Smooth muscle cell of the brain vasculature (primary cell): ENCODE data around the gene CDH13.

Source experiments
- DNase-seq: peaks from one replicate; pipeline ENCODE4 v3.0.0-alpha.2; 2012; ENCODE audit warnings: low read depth, low spot score

CDH13 gene

DNA sequence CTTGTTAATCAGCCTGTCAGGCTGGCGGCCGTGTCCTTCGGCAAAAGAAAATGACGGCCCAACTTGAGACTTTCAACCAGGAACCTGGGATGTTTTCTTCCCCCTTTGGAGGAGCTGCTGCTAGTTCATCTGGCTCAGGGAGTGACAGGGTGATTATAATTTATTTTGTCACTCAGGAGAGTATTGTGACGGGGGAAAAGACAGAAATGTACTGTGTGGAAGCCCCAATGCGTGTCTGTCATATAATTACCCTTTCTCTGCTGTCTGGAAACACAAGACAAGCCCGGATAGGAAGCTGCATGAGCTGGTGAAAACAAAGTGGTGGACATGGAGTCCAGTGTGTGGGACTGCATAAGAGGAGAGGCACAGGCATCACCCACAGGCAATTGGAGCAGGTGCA, 854.8 kb downstream of the CDH13 start:
- no peak for DNase-seq

- no peak for DNase-seq
Observed at GRCh38 chr16:83482545-83483162, 855.9 kb downstream of the CDH13 start.

DNA sequence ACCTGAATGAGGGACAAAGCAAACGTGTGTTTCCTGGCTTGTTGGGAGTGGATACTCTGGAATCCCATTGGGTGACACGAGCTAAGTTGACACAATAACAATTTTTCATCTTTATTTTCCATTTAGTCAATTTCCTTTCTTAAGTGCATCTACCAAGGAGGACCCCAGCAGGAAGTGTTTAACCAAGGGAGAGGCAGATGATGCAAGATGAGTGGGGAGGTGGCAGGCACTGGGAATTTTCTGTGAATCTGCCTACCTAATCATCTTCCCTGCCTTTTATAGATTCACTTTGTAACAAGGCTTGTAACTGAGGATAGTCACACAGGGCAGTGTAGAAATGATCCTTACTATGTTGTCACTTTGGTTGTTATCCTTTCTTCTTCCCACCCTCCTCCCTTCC, 863.3 kb downstream of the CDH13 start:
- DNase-seq, result no peak

- no peak for DNase-seq
Observed at GRCh38 chr16:83494459-83494858, 867.7 kb downstream of the CDH13 start.

DNA sequence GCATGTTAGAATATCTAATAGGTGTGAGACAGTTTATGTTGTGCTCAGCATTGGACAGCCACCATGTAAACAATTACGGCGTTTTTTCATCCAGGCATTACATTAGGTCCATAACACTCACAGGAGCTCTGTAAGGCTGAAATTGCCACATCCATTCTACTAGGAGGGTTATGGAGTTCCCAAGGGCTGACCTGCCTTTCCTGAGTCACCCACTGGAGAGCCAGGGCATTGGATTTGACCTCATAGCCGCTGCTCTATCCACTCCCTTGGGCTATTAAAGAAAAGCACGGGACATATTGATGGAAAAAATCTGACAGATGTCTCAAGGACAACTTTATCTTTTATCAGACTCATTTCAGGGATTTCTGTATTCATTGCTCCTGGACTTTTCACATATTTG, 874.7 kb downstream of the CDH13 start:
- no peak for DNase-seq

GRCh38 chr16:83508295-83508694, 881.5 kb downstream of the CDH13 start:
- DNase-seq, result no peak

- DNase-seq, result no peak
Observed at GRCh38 chr16:83509316-83509715, 882.5 kb downstream of the CDH13 start.

- DNase-seq, result no peak
Observed at GRCh38 chr16:83510906-83511305, 884.1 kb downstream of the CDH13 start.

DNA sequence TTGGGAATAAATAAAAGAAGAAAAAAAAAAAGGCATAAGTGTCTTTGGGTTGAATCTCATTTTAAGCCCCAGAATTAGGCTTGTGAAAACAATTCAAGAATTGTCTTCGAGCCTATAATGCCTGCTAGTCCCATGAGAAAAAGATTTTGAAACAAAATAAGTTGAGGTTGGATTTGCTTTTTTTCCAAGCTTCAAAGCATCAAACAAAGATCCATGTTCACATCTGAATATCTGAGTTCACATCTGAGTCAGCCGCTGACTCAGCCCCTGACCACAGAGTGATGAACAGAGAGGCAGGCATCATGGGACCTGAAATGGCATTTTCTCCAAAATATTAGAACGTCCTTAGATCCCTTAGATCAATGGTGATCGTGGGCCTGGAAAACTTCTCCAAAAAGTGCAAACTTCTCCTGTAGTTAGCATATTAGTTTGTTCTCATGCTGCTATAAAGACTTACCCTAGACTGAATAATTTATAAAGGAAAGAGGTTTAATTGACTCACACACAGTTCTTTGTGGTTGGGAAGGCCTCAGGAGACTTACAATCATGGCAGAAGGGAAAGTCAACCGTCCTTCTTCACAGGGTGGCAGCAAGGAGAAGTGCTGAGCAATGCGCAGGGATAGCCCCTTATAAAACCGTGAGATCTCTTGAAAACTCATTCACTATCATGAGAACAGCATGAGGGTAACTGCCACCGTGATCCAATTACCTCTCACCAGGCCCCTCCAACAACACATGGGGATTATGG, 886.4 kb downstream of the CDH13 start:
- DNase-seq, result peak; percentile 44

- no peak for DNase-seq
Observed at GRCh38 chr16:83515395-83515794, 888.6 kb downstream of the CDH13 start.

- DNase-seq, result no peak
Observed at GRCh38 chr16:83516931-83517330, 890.2 kb downstream of the CDH13 start.

GRCh38 chr16:83517398-83517797, 890.6 kb downstream of the CDH13 start:
- no peak for DNase-seq

GRCh38 chr16:83520596-83520995, 893.8 kb downstream of the CDH13 start:
- no peak for DNase-seq

GRCh38 chr16:83530293-83530692, 903.5 kb downstream of the CDH13 start:
- no peak for DNase-seq

DNA sequence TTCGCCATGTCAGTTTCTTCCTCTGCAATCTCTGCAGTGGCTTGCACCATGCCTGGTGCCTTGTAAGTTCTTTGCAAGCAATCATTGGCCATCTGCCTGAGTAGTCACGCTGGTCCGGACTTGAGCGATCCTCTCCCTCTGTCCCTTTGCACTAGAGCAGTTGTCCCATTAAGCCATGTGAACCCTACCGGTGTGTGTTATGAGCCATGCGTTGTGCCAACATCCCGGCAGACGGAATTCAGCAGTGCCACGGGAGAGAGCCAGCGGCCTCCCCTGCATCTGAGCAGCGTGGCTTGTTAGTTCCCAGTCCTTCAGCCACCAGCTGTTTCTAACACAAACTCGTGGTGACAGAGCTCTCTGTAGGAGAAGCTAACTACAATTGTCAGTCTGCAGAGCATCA, 905.9 kb downstream of the CDH13 start:
- DNase-seq, result no peak

DNA sequence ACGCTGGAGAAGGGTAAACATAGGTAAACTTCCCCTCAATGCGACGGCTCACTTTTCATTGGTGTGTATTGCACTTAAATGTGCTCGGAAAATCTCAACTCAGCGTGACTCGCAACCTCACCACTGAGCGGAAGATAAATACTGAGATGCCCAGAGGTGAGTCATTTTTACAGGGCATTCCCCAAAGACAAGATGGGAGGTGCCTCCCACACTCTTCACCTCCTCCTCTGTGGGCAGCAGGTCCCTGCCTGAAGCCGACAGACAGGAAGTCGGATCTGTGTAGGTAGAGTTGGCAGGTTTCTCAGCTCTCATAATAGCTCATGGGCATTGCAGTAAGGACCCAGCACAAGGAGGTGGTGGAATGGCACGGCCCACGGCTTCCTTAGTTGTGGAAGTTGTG, 906.4 kb downstream of the CDH13 start:
- no peak for DNase-seq

DNA sequence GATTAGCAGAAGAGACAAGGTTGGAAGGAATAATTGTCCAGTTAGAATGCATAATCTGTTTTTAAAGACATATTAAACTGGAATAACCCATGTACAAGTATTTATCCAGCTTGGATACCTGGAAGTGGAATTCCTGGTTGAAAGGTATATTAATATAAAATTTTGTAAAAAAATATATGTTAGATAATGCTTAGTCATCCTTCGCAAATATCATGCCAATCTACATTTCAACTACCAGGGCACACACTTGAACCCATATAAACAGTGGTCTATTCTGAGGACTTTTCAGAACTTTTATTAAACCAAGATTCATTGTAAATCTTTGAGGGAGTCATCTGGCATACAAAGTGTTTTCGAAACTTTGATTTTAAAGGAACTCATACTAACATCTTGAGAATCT, 911.9 kb downstream of the CDH13 start:
- DNase-seq, result no peak

- DNase-seq, result no peak
Observed at GRCh38 chr16:83539736-83540490, 913.1 kb downstream of the CDH13 start.

DNA sequence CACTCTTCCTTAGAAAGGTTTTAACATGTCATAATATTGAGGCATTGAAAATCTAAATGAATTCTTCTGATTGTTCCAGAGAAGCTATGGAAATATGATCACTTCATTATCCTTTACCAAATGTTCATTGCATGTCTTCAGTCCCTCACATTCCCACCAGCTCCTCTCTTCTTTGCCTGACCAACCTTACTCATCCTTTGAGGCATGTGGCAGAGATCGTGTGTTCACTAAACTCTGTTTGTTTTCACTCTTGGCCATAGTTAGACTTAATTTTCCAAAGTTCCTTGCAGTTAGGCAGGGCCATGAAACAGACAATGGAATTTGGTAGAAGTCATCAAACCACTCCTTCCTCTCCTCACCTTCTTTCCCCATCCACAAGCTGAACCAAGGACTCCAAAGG, 914.5 kb downstream of the CDH13 start:
- no peak for DNase-seq

- no peak for DNase-seq
Observed at GRCh38 chr16:83542491-83542890, 915.7 kb downstream of the CDH13 start.

DNA sequence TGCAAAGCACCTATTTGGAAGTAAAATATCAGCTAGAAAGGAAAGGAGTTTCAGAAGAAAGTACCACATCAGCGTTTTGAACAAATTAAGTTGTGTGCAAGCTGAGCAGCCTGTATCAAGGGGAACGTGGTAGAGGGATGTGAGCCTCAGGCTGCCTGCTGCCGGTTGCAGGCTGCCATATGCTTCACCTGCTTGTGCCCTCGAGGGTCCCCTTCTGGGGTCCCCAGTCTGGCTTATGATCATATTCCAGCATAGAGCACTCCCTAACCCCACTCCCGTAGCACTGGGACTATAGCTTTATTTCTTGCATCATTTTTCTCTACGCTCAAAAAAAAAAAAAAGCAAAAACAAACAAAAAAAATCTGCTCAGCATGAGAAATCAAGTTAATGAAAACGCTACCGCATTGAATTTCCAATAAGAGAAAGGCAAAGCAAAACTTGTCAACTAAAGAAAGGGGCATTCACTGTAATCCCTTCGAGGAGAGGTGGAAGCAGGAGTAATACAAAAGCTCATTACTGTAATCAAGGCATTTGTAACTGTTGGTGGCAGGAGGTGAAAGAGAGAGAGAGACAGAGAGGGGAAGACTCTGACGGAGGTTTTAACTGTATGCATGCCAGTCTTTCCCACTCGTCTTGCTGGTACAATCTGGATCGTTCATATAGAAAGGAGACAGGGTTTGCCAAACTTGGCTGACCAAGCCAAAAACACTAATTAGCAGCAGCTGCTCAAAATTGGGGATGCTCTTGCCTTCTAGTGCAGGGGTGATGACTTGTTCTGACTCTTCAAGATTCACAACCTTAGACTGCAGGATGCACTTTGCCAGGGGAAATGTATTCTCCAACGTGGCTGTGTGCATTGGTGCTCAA, 922.8 kb downstream of the CDH13 start:
- DNase-seq, result no peak

DNA sequence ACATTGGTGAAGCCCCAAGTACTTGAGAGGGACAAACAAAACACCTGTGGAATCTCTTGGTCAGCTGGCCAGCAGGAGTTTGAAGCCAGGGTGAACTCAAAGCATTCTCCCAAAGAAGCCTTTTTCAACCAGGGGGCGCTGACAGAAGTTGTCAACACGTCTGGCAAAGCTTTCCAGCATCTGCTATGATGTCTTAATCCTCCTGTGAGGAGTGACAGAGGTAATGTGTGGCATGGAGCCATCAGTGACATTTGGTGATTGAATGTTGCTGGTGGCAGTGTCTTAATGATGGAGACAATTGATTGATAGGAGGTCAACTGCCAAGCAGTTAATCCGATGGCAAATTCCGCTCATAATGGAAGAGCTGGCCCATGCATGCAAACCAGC, 923.4 kb downstream of the CDH13 start:
- DNase-seq, result no peak
